GM21723 (cell line): Measurements from ENCODE around the gene POLR2J3.
A peak's percentile ranks its signal among the peaks of the same experiment; 100 is the strongest.
"Not testable (repeated sequence)": the region's sequence is repeated elsewhere in the genome, so short reads cannot be mapped to it uniquely, and the experiment has no call there.

Experiments
- ATAC-seq: cut with Tn5 transposase; IDR thresholded peaks from one replicate; pipeline ENCODE4 v1.9.1; 2021; ENCODE audit warnings: mild to moderate bottlenecking, moderate library complexity; ENCODE audit not compliant: unreplicated experiment

Gene POLR2J3

GRCh38 chr7:102572261-102573239 is at the start of gene POLR2J3:
Gene POLR2J3 (minus strand): TSS chr7:102572583. CDS start chr7:102572521, 62 bp downstream.
- ATAC-seq, result peak; percentile 89

- ATAC-seq, result not testable (repeated sequence)
Measured at GRCh38 chr7:102618122-102618521, 45.7 kb upstream of the POLR2J3 start.

- peak; percentile 58 for ATAC-seq
Measured at GRCh38 chr7:102616507-102617125, 44.2 kb upstream of the POLR2J3 start, which contains the start of gene RASA4. Gene RASA4 (minus strand): TSS chr7:102616756. CDS start chr7:102616689, 67 bp downstream.

GRCh38 chr7:102615930-102616329 is 43.5 kb upstream of the POLR2J3 start:
- ATAC-seq, result peak; percentile 23

GRCh38 chr7:102614873-102615272 is 42.5 kb upstream of the POLR2J3 start:
- ATAC-seq, result not testable (repeated sequence)

DNA sequence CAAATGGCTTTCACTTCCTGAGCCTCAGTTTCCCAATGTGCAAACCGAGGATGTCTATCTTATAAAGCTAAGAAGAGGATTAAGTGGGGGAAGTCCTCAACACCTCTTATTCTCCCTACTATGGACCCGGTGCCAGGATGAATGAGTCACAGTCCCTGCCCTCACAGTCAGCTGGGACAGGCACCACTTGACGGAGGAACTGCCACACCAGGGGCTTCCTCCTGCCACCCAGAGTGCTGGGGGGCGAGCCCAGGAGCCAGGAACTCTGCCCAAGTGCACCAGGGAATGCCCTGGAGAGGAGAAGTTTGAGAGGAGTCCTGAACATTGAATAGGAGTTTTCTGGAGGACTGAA is 41.9 kb upstream of the POLR2J3 start:
- peak; percentile 19 for ATAC-seq

DNA sequence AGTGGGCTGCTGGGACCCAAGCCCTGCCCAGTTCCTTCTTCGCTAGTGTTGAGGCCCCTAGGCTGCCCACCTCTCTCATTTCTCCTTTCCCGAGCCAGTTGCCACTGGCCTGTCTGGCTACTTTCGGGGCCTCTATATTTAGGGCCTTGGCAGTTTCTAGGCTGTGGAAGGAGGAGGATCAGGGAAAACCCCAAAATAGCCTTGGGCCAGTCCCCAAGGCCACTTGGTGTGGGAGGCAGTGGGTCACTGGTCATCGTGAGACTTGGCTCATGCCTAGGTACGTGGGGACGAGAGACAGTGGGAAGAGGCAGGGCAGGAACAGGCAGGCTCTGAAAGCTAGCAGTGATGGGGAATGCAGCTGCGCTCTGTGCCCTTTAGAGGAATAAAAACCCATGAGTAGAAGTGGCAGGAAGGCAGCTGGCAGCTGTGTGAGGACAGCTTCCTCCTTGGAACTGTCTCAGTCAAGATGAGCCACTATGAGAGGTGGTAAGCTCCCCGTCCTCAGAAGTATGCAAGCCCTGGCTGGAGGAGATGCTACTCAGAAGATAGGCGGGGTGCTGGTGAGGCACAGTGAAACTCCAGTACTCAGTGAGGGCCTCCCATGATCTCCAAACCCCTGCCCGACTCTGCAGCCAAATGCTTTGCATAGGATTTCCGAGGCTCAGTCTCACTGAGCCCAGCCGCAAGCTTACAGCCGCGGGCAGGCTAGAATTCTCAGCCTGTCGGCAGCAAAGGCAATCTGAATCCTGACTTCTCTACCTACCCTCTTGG is 41.4 kb upstream of the POLR2J3 start:
- peak; percentile 65 for ATAC-seq

GRCh38 chr7:102611675-102612325 is 39.4 kb upstream of the POLR2J3 start:
- ATAC-seq, result not testable (repeated sequence)

- ATAC-seq, result peak; percentile 32
Measured at GRCh38 chr7:102611013-102611674, 38.8 kb upstream of the POLR2J3 start.

DNA sequence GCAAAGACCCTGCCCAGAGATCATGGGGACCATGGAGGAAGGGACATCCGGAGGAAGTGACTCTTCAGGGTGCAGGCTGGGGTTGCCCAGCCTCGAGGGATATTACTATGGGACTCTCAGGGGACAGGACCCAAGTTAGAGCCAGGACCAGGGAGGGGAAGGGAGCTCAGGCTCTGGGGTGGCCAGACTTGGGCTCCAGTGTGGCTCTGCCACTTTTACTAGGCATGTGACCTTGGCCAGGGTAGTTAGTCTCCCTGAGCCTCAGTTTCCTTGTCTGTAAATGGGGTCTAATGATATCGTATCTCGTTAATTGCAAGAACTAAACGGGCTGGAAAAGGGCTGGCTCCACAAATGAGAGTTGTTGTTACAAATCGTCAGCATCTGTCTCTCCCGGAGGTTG is 38.1 kb upstream of the POLR2J3 start:
- not testable (repeated sequence) for ATAC-seq

DNA sequence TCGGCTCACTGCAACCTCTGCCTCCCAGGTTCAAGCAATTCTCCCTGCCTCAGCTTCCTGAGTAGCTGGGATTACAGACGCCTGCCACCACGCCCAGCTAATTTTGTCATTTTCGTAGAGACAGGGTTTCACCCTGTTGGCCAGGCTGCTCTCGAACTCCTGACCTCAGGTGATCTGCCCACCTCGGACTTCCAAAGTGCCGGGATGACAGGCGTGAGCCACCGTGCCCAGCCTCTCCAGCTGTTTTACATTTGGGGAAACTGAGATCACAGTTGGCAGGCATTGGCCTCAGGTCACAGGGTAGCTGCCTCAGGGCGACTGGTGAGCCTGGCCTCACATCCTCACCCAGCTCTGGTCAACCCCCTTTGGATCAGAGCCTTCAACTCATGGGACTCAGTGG is 37.4 kb upstream of the POLR2J3 start:
- not testable (repeated sequence) for ATAC-seq

GRCh38 chr7:102606848-102607247 is 34.5 kb upstream of the POLR2J3 start:
- not testable (repeated sequence) for ATAC-seq

DNA sequence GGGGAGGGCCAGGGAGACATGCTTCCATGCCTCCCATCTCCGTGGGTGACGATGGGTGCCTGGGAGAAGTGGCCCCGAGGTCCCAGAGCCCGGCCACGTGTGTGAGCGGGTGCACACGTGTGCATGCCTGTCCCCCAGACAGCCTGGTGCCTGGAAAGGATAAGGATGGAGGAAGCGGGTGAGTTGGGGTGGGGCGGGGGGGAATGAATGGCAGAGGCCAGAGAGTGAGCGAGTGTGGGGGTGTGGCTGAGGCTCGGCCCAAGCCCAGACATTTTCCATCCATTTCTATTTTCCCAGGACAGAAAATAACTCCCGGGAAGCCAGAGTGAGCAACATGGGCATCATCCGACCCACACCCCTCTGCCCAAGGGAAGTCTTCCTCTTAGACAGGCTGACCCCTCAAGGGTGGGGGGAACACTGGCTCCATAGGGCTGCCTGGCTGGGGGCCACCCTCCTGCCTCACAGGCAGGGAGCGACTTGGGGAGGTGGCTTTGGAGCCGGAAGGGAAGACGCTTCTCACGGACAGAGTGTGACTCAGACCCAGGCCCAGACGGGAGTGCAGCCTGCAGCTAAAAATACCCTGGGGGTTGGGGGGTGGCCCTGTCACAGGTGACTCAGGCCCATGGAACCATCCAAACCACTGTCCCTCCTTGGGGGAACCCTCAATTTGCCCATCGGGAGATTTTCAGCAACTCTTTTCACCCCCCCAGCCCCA is 32.2 kb upstream of the POLR2J3 start:
- not testable (repeated sequence) for ATAC-seq

- not testable (repeated sequence) for ATAC-seq
Measured at GRCh38 chr7:102602317-102602716, 29.9 kb upstream of the POLR2J3 start.

- ATAC-seq, result not testable (repeated sequence)
Measured at GRCh38 chr7:102599699-102600098, 27.3 kb upstream of the POLR2J3 start.

GRCh38 chr7:102596036-102596435 is 23.7 kb upstream of the POLR2J3 start:
- ATAC-seq, result not testable (repeated sequence)

- ATAC-seq, result peak; percentile 63
Measured at GRCh38 chr7:102593637-102594334, 21.4 kb upstream of the POLR2J3 start.

- ATAC-seq, result peak; percentile 48
Measured at GRCh38 chr7:102592477-102593019, 20.2 kb upstream of the POLR2J3 start.
